Iris pigment epithelial cell (primary cell): ENCODE results near the gene PTK7.

Experiments used
- DNase-seq: peaks from one replicate; pipeline ENCODE4 v3.0.0-alpha.2; 2011; ENCODE audit warnings: low read depth

PTK7 gene

DNA sequence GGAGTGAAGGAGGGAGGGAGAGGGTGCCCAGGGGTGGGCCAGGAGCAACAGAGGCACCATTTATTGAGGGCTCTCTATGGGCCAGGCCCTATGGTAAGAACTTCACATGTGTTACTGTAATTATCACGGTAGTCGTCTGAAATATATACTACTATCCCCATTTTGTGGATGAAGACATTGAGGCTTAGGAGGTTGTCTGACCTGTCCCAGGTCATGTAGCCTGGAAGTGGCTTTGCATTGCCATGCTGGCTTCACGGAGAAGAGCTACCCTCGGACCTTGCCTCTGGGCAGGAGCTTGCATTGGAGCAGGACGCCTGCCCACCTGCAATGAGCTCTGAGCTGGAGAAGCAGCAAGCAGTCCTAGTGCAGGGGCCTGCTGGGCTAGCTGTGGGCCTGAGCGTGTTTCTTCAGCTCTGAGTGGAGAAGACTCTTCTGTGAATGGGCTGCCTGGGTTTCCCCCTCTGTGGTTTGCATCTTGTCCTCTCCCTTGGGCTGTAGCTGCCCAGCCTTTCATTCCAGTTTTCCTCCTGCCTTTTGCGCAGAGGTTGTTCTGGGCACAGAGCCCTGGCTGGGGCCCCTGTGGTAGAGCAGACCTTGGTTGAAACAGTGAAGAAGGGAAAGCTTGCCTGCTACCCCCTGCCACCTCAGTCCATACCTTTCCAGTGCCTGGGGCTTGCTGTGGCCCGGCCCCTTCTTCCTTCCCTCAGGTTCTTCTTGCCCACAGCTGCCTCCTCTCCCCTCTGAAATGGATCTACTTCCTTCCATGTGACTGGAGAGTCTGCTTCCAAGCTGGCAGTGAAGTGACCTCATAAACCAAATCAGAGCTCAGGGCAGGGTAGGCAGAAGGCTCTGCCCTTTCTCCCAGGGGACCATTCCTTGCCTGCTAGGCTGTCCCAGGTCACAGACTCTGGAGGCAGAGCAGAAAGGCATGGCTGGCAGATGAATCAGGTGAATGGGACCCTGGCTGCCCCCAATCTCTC is 70.9 kb downstream of the PTK7 start:
- DNase-seq: no peak

DNA sequence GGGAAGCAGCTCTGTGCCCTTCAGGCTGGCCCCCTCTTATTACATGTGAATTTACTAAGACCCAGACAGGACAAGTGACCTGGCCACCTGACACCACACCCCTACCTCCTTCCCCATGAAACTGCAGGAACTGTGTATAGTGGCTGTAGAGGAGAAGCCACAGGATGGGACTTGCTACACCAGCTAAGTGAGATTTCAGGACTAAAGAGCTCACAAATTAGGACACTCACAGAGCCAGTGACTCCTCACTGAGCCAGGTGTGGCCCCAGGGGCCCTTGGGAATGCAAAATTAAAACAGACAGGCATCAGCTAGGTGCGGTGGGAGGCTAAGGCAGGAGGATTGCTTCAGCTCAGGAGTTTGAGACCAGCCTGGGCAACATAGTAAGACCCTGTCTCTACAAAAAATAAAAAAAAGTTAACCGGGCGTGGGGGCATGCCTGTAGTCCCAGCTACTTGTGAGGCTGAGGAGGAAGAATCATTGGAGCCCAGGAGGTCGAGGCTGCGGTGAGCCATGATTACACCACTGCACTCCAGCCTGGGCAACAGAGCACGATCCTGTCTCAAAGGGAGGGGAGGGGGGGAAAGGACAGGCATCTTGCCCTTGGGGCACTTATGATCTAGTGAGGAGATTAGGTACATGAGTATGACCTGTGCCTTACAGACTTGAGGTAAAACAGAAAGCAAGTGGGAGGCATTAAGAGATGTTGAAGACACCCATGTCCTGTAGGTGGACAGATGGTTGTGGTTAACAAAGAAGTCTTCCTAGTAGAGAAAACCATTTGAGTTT is 71.8 kb downstream of the PTK7 start:
- no peak for DNase-seq

DNA sequence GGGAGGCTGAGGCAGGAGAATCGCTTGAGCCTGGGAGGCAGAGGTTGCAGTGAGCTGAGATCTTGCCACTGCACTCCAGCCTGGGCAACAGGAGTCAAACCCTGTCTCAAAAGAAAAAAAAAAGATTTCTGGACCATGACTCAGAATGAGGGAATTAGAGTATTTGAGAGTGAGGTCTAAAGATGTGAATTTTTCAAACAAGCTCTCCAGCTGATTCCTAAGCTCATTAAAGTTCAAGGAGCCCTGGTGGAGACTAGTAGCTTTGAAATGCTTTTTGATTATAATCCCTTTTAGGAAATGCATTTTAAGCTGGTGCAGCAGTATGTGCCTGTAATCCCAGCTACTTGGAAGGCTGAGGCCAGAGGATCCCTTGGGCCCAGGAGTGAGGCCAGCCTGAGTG is 73.2 kb downstream of the PTK7 start:
- DNase-seq: peak; percentile 39

DNA sequence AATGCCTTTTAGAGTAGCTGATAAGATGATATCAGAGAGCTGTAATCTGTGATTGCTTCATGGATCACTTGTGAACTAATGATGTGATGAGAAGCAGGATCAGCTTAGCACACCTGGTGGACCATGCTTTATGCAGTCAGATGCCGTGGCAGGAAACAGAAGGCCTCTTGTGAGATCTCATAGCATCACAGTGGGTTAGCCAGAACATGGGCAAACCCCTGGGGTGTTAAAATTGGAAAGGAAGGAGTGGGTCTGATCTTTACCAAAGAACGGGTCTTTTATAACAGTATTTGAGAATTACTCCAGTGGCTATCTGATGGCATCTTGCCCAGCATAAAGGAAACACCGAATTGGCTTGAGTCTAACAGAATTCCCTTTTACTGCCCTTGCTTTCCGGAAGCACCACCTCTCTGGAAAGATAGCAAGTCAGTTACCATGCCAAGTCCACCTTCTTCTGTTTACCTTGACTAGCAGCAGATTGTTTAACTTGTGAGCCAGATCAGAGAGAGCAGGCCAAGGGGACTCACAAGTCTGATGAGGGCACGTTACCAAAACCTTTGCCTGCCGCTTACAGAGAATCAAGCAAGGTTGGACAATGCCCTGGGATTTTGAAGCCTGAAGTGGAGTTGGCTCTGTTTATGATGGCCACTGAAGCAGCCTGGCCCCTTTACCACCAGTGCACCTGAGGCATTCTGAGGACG is 74.1 kb downstream of the PTK7 start:
- DNase-seq: no peak

DNA sequence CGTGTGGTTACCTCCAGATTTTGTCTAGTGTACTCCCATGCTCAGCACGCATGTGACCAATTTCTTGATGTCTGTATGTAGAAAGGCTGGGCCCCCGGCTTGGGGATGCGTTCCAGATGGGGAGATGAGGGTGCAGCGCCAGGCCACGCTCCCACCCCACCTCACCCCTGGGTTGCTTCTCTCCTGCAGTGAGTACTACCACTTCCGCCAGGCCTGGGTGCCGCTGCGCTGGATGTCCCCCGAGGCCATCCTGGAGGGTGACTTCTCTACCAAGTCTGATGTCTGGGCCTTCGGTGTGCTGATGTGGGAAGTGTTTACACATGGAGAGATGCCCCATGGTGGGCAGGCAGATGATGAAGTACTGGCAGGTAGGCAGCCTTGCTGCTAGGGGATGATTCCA is 83.5 kb downstream of the PTK7 start:
- DNase-seq: no peak

DNA sequence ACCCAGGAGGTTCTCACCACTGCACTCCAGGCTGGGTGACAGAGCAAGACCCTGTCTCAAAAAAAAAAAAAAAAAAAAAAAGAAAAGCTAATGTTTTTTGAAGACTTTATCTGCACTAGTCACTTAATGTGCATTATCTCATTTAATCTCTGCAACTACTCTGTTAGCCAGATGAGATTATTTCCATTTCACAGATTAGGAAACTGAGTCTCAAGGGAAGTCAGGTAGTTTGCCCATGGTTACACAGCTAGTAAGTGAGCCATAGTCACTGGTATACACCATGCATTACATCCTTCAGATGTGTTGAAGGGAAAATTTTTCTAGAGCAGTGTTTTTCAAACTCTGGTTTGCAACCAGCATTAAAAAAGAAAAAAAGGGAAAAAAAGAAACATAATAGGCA is 87.8 kb downstream of the PTK7 start:
- DNase-seq: no peak

DNA sequence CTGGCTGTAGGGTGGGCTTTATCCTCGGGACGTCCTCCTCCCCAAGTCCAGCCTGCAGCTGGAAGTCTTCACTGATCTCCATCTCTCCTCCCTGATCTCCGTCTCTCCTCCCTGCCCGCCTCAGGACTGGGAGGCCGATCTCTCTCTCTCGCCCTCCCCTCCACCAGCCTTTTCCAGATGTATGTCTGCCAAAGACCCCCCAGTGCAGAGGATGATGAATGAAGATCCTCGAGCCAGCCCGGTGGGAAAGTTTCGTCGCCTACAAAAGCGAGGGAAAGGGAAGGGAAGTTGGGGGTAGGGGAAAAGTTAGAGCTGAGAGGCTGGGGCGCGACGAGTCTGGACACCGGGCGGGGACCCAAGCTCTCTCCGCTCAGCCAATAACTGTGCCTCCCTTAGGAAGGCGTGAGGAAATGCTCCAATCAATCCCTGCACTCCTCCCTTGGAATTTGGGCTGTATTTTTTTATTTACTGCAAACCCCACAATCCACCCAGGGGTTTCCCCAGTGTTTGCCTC is 94.4 kb downstream of the PTK7 start:
- DNase-seq: peak; percentile 92

DNA sequence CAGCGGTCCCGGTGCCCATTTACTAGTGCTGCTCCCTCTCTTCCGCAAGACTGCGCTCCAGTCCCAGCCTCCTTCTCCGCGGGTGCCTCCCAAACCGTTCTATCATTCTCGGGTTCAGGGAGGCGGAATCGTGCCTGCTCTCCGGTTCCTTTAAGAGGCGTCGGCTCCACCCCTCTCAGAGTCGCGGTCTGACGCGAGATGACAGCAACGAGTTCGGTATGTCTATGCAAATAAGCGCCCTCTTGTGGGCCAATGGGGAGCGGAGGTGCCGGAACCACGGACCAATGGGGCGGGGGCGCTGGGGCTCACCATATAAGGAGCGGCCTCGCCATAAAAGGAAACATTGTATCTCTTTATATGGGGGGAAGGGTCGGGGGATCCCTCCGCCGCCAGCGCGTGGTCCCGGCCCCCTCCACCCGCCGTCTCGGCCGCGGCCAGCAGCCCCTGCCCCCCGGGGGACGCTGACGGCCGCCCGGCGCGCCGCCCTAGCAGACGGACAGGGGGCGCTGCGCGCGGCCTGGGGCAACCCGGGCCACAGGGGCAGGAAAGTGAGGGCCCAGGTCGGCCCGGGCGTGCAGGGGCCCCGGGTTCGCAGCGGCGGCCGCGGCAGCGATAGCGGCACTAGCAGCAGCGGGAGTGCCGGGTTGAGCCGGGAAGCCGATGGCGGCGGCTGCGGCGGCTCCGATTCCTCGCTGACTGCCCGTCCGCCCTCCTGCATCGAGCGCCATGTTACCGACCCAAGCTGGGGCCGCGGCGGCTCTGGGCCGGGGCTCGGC is 95.0 kb downstream of the PTK7 start, which contains the start of gene SRF:
SRF (plus strand) TSS at position 339 of the 776 bp plus-strand sequence; CDS start at position 727, 388 bp downstream.
- DNase-seq: peak; percentile 100

DNA sequence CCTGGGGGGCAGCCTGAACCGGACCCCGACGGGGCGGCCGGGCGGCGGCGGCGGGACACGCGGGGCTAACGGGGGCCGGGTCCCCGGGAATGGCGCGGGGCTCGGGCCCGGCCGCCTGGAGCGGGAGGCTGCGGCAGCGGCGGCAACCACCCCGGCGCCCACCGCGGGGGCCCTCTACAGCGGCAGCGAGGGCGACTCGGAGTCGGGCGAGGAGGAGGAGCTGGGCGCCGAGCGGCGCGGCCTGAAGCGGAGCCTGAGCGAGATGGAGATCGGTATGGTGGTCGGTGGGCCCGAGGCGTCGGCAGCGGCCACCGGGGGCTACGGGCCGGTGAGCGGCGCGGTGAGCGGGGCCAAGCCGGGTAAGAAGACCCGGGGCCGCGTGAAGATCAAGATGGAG is 95.6 kb downstream of the PTK7 start:
- DNase-seq: peak; percentile 12

DNA sequence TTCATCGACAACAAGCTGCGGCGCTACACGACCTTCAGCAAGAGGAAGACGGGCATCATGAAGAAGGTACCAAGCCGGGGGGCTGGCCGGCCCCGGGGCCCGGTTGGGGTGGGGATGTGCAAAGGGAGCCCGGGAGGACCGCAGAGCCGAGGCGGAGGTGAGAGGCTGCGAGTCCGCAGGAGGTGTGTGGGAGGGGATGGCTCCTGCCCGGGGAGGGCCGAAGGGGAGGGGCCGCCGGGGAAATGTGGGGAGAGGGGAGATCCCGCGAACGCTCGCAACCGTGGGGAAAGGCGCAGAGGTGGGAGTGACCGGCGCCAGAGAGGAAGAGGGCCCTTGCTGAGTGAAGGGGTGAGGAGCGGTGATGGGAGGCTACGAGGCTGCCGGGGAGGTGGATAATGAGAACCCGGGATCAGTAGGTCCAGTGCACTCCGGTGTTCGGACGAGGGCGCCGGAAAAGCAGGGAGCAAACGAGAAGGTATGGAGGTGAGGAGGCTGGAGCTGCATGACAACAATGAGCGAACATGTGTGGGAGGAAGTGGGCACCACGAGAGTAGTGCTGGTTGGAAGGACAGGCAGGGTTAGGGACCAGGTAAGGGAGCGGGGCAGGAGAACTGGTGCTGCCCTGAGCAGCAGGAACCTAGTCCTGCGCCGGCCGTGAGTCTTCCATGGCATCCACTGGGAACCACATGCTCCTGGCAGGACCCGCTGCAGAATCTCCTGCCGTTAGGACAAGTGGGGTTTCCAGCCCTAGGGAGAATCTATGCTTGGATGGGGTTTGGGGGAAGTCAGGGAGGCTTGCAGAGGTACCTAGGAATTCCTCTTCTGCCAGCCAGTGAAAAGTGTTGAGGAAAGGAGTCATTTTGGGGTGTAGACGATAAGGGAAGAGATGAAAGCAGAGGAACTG is 96.2 kb downstream of the PTK7 start:
- DNase-seq: peak; percentile 42

DNA sequence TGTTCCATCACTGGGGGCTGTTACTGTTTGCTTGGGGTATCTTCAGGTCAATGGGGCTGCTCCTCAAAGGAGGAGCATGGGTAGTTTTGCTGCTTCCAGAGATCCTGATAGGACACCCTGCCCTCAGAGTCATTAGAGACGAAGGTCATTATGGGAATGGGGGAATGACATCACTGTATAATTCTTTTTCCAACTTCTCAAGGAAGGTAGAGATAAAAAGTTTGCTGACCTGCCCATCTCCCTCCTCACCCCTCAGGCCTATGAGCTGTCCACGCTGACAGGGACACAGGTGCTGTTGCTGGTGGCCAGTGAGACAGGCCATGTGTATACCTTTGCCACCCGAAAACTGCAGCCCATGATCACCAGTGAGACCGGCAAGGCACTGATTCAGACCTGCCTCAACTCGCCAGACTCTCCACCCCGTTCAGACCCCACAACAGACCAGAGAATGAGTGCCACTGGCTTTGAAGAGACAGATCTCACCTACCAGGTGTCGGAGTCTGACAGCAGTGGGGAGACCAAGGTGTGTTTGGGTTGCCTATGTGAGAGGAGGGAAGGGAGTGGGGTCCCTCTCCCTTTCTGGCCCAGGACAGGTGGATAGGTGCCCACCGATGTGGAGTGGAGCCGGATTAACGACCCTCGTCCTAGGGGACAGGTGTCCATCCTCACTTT is 97.6 kb downstream of the PTK7 start:
- DNase-seq: no peak

DNA sequence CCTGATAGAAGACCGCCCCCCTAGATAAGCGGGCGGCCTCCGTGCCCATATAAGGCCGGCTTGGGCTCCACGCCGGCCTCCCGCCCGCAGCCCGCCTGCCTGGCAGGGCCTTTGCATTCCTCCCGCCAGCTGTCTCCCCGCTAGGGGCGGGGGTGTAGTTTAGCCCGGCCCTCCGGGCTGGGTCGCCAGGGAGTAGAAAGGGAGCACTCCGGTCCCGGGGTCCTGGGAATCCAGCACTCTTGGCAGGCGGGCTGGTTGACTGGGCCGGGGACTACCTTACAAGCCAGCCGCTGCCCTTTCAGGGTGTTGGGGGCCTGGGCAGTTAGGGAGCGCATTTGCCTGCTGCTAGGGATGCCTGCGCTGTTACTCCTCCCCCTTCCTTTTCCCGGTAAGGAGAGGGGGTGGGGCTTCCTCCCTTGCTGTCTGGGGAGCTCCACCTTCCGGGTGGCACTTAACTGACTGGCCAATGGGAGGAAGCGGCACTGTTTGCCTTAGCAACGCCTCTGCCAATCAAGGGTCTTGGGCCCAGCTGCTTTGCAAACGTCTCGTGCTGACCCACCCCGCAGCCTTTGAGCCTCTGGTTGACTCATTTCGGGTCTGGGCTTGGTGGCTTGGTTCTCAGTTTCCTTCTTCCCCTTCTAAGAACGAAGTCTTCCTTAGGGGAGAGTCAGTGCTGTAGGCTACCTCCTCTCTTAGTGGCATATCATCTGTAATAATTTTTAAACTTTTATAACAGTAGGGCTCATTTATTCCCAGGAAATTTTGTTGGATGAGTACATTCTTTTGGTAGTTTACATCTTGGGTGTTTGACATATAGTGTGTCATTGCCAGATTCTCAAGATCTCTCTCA is 98.4 kb downstream of the PTK7 start:
- peak; percentile 100 for DNase-seq

DNA sequence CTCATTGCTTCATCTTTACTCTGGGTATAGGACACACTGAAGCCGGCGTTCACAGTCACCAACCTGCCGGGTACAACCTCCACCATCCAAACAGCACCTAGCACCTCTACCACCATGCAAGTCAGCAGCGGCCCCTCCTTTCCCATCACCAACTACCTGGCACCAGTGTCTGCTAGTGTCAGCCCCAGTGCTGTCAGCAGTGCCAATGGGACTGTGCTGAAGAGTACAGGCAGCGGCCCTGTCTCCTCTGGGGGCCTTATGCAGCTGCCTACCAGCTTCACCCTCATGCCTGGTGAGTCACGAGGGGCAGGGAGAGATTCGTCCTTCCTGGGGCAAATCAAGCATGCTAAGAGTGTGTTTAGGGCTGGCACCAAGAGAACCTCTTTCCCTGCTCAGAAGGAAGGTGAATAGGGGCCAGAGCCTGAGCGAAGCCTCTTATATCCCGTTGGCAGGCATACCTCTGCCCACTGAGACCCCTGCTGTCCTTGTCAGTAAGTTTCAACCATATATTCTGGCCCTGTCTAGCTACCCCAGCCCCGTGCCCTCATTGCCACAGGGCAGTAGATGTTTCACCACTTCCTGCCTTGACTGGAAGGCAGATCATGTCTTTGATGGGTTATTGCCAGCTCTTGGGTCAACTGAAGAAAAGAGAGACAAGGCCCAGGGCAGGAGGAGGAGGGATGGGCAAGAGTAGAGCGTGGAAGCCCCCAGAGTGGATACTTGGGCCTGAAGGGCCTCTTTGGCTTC is 99.7 kb downstream of the PTK7 start:
- DNase-seq: no peak

DNA sequence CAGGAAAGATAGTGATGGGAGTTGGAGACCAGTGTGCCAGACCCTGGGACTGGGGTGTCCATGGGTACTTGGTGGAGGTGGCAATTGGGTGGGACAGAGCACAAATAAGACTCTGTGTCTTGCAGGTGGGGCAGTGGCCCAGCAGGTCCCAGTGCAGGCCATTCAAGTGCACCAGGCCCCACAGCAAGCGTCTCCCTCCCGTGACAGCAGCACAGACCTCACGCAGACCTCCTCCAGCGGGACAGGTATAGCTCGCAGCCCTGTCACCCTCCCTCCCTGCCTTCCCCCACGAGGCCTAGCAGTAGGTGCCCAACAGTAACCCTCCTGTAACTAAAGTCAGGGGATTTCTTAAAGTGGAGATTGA is 100.3 kb downstream of the PTK7 start:
- no peak for DNase-seq

DNA sequence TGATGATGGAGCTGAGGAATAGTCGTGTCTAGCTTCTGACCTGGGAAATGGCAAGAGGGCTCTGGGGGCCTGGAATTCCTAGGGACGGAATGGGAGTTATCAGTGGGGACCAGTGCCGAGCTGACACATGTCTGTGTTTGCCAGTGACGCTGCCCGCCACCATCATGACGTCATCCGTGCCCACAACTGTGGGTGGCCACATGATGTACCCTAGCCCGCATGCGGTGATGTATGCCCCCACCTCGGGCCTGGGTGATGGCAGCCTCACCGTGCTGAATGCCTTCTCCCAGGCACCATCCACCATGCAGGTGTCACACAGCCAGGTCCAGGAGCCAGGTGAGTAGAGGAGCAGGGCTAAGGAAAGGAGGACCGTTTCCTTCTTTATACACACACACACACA is 102.0 kb downstream of the PTK7 start:
- no peak for DNase-seq

DNA sequence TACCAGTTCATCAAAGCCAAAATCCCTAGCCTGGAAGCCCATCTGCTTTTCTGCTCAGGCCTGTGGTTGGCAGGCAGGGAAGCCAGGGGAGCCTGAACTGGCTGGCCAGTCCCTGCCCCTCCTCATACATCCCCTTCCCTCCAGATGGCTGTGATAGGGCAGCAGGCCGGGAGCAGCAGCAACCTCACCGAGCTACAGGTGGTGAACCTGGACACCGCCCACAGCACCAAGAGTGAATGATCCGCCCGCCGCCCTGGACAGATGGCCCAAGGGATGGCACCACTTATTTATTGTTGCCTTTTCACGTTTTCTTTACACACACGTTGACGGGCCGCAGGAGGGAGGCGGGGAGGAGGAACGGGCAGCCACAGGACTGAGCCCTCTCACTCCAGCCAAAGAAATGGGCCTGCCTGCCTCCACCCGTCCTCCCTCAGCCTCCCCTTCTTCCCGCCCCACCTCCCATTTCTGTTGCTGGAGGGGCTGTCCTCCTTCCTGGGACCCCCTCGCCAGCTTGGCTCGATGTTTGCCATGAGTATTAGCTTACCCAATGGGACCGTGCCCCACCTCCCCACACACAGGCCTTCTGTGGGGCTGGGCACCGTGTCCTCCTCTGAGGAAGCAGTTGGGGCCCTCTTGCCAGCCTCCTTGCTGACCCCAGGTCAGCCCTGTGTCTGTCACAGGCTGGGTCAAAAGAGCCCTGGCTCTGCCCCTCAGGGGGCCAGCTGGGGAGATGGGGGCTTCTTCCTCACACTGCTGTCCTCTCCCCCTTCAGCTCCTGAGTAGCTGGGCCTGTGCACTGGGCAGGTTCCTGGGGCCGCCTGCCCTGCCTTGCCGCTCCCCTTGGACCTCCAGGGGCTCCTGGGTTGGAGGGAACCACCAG is 103.1 kb downstream of the PTK7 start:
- no peak for DNase-seq

DNA sequence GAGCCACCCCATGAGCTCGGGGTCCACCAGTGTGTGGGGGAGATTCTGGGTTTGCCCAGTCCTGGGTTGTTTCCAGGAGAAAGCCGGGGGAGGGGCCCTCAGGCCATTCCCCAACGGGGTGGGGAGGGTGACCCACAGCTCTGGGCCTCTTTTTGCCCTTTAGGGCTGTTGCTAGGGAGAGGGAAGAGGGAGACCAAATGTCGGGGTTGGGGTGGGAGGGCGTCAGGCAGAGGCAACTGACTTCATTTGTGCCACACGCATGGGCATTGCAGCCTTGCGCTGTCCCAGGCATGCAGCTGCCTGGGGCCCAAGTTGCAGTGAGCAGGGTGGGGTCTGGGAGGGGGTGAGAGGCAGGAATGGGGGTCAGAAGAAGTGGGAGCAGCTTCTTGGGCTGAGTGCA is 103.9 kb downstream of the PTK7 start:
- no peak for DNase-seq
